Transverse colon (tissue), 3 donors: Measurements from ENCODE around the gene RCCD1.

ENCODE experiments used
- POLR2A ChIP-seq: fragments of 450-650 bp; IDR thresholded peaks from one replicate; pipeline ENCODE4 v1.6.1; 2016; ENCODE audit warnings: antibody characterized with exemption, mild to moderate bottlenecking, moderate library complexity
- POLR2AphosphoS5 ChIP-seq, 3 donors: sonication (generic); formaldehyde crosslinking; IDR thresholded peaks; one replicate each; pipeline ENCODE4 v1.6.1; 2016; ENCODE audit warnings: antibody characterized with exemption in 3 of 3

GRCh38 chr15:90939756-90940155 is 14.9 kb upstream of the RCCD1 start:
- TF ChIP-seq POLR2A (no peak), POLR2AphosphoS5 (IDR thresholded peaks at IDR 0.05) (no peak)
